Activated T-cell treated with anti-CD3 and anti-CD28 coated beads for 24 hours (primary cell): ENCODE results near the gene MEPE.

Experiments
- DNase-seq: peaks from one replicate; pipeline ENCODE4 v3.0.0-alpha.2; 2020; ENCODE audit warnings: low read depth

MEPE gene

GRCh38 chr4:87832669-87833068, at the start of gene MEPE:
Gene MEPE (plus strand): TSS chr4:87832969. CDS start chr4:87834715, 1,746 bp downstream.
- no peak for DNase-seq

- DNase-seq = no peak
These were observed 49.0 kb upstream of the MEPE start for GRCh38 chr4:87783781-87784180.

GRCh38 chr4:87785731-87786509, 46.8 kb upstream of the MEPE start:
- no peak for DNase-seq

- DNase-seq = no peak
These were observed 33.3 kb upstream of the MEPE start, which contains the start of gene IBSP for GRCh38 chr4:87799301-87800113. Gene IBSP (plus strand): TSS chr4:87799554. CDS start chr4:87802362, 2,808 bp downstream.

- no peak for DNase-seq
These were observed 29.9 kb upstream of the MEPE start for GRCh38 chr4:87802858-87803257.

- no peak for DNase-seq
These were observed 29.3 kb upstream of the MEPE start for GRCh38 chr4:87803421-87803820.

- no peak for DNase-seq
These were observed 27.9 kb upstream of the MEPE start for GRCh38 chr4:87804871-87805270.

- DNase-seq = no peak
These were observed 26.8 kb upstream of the MEPE start for GRCh38 chr4:87805971-87806370.

- DNase-seq = no peak
These were observed 26.2 kb upstream of the MEPE start for GRCh38 chr4:87806520-87806919.

GRCh38 chr4:87807402-87807801, 25.4 kb upstream of the MEPE start:
- DNase-seq = no peak

- DNase-seq = no peak
These were observed 20.8 kb upstream of the MEPE start for GRCh38 chr4:87811977-87812376.

- DNase-seq = no peak
These were observed 13.4 kb upstream of the MEPE start for GRCh38 chr4:87819281-87819919.

- no peak for DNase-seq
These were observed 9.6 kb upstream of the MEPE start for GRCh38 chr4:87823200-87823599.

GRCh38 chr4:87823724-87824123, 9.0 kb upstream of the MEPE start:
- DNase-seq = no peak

GRCh38 chr4:87824352-87824751, 8.4 kb upstream of the MEPE start:
- no peak for DNase-seq

- DNase-seq = no peak
These were observed 1.6 kb downstream of the MEPE start for GRCh38 chr4:87834401-87834800.

GRCh38 chr4:87835197-87835596, 2.4 kb downstream of the MEPE start:
- no peak for DNase-seq

- DNase-seq = no peak
These were observed 3.0 kb downstream of the MEPE start for GRCh38 chr4:87835743-87836142.

GRCh38 chr4:87838205-87838604, 5.4 kb downstream of the MEPE start:
- DNase-seq = no peak

- DNase-seq = no peak
These were observed 6.3 kb downstream of the MEPE start for GRCh38 chr4:87838890-87839591.

GRCh38 chr4:87839592-87839946, 6.8 kb downstream of the MEPE start:
- DNase-seq = no peak

- no peak for DNase-seq
These were observed 7.4 kb downstream of the MEPE start for GRCh38 chr4:87840149-87840548.
